Measurements from ENCODE around the gene ZNF90. TPM values are rescaled to one million over a fixed set of nuclear protein-coding genes. Genes with fewer than 3 reads are reported as not detected.
"Not testable (repeated sequence)": the region's sequence is repeated elsewhere in the genome, so short reads cannot be mapped to it uniquely, and the experiment has no call there.

Gene ZNF90
- 1 to 10 TPM; 1.7 to 2.0 TPM for total RNA-seq
- long read RNA-seq, partial matches to known transcripts = 0 of 1 reads
- long read RNA-seq, other reads (novel, unspliced or antisense) = 0 of 1 reads

GRCh38 chr19:20077791-20078463, at the start of gene ZNF90:
Gene ZNF90, plus strand, starts transcription at chr19:20078000. Its CDS starts 133 bp downstream, at chr19:20078133.
- intact Hi-C loops (cut with DNase I) = no loop called here
- ATAC-seq (peak; percentile 99), DNase-seq (peak; percentile 98)

GRCh38 chr19:20028611-20029010, 49.2 kb upstream of the ZNF90 start:
- intact Hi-C loops (cut with DNase I) = no loop called here
- no peak for DNase-seq
- no peak for ATAC-seq

GRCh38 chr19:20035935-20036334, 41.9 kb upstream of the ZNF90 start:
- intact Hi-C loops (cut with DNase I) = no loop called here
- no peak for ATAC-seq

GRCh38 chr19:20038358-20039202, 39.2 kb upstream of the ZNF90 start:
- no peak for DNase-seq
- intact Hi-C loops (cut with DNase I) = no loop called here
- ATAC-seq = peak in 1 of 2 donors; percentile 35

More at GRCh38 chr19:20035935-20036334, 41.9 kb upstream of the ZNF90 start:
- no peak for DNase-seq

- ATAC-seq (peak; percentile 100), DNase-seq (peak; percentile 97)
- intact Hi-C loops (cut with DNase I) = no loop called here
Observed at GRCh38 chr19:20039203-20039723, 38.5 kb upstream of the ZNF90 start, which contains the start of gene ZNF682. Gene ZNF682, minus strand, starts transcription at chr19:20039505. Its CDS starts 160 bp downstream, at chr19:20039345.

GRCh38 chr19:20044663-20045062, 33.1 kb upstream of the ZNF90 start:
- ATAC-seq = peak; percentile 61 to 93

GRCh38 chr19:20045742-20046141, 32.1 kb upstream of the ZNF90 start:
- DNase-seq; intact Hi-C loops (cut with DNase I); ATAC-seq: not testable (repeated sequence)

More at GRCh38 chr19:20044663-20045062, 33.1 kb upstream of the ZNF90 start:
- DNase-seq = no peak
- intact Hi-C loops (cut with DNase I) = no loop called here

GRCh38 chr19:20051841-20052768, 25.7 kb upstream of the ZNF90 start:
- intact Hi-C loops (cut with DNase I) = loop anchor here in 1 of 2 donors (1.0 kb wide), 1 partner anchor 12 kb away; no protein-coding TSS in a partner anchor
- peak; percentile 99 to 100 for ATAC-seq

GRCh38 chr19:20058738-20059137, 19.1 kb upstream of the ZNF90 start:
- intact Hi-C loops (cut with DNase I); ATAC-seq; DNase-seq: not testable (repeated sequence)

More at GRCh38 chr19:20051841-20052768, 25.7 kb upstream of the ZNF90 start:
- peak; percentile 97 for DNase-seq

- no peak for ATAC-seq
- intact Hi-C loops (cut with DNase I) = no loop called here
Observed at GRCh38 chr19:20060282-20060681, 17.5 kb upstream of the ZNF90 start.

GRCh38 chr19:20066861-20067260, 10.9 kb upstream of the ZNF90 start:
- DNase-seq = no peak
- ATAC-seq = no peak
- intact Hi-C loops (cut with DNase I) = no loop called here

More at GRCh38 chr19:20060282-20060681, 17.5 kb upstream of the ZNF90 start:
- no peak for DNase-seq

- intact Hi-C loops (cut with DNase I) = no loop called here
- no peak for DNase-seq
- ATAC-seq = no peak
Observed at GRCh38 chr19:20067943-20068342, 9.9 kb upstream of the ZNF90 start.

- intact Hi-C loops (cut with DNase I); ATAC-seq; DNase-seq: not testable (repeated sequence)
Observed at GRCh38 chr19:20068559-20068958, 9.2 kb upstream of the ZNF90 start.

- no peak for DNase-seq
- no peak for ATAC-seq
- intact Hi-C loops (cut with DNase I) = no loop called here
Observed at GRCh38 chr19:20070691-20071090, 7.1 kb upstream of the ZNF90 start.

- intact Hi-C loops (cut with DNase I) = no loop called here
- ATAC-seq = no peak
- no peak for DNase-seq
Observed at GRCh38 chr19:20072936-20073335, 4.9 kb upstream of the ZNF90 start.

GRCh38 chr19:20078581-20079031, 806 bp downstream of the ZNF90 start:
- DNase-seq (peak; percentile 44), ATAC-seq (peak; percentile 38 to 44)
- intact Hi-C loops (cut with DNase I) = no loop called here

- ATAC-seq = no peak
- DNase-seq = no peak
- intact Hi-C loops (cut with DNase I) = no loop called here
Observed at GRCh38 chr19:20079476-20079875, 1.7 kb downstream of the ZNF90 start.

GRCh38 chr19:20080656-20081055, 2.9 kb downstream of the ZNF90 start:
- intact Hi-C loops (cut with DNase I) = no loop called here
- DNase-seq (no peak), ATAC-seq (no peak)

All from left cardiac atrium (tissue), 4 donors.